ENCODE data around the gene SMG5. TPM values are rescaled to one million over a fixed set of nuclear protein-coding genes. Genes with fewer than 3 reads are reported as not detected.

The SMG5 gene
- total RNA-seq, 1 donor from 2014 or later, result 73.1 TPM

DNA sequence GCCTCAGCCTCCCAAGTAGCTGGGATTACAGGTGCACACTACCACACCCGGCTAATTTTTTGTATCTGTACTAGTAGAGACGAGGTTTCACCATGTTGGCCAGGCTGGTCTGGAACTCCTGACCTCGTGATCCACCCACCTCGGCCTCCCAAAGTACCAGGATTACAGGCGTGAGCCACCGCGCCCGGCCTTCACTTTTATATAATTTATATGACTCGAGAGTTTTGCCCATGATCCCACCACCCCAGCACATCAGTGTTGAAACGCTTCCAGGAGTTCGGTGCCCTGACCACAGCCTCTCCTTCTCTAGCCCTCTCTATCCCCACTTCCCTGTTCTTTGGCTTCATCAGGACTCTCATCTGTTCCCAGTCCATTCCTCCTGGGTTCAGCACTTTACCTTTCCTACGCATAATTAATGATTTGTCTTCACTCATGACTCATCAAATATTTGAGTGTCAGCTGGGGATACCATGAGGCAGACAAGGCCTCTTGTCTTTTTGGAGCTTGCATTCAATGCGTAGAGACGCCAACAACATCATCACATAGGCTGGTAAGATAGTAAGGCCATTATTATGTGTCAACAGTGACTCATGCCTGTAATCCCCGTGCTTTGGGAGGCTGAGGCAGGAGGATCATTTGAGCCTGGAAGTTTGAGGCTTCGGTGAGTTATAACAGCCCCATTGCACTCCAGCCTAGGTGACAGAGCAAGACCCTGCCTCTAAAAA, 68.4 kb downstream of the SMG5 start:
- intact Hi-C loops (cut with micrococcal nuclease), result no loop called here

DNA sequence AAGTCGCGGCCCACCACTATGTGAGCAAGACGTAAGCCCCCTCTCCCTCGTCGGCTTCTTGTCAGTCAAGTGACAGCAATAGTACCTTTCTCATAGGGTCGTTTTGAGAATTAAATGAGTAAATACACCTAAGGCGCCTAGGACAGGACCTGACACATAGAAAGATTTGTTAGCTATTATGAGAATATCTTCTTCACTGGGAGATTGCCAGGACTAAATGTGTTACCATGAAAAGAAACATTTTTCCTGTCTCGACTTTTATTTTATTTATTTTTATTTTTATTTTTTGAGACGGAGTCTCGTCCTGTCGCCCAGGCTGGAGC, 69.0 kb downstream of the SMG5 start:
- intact Hi-C loops (cut with micrococcal nuclease), result no loop called here

DNA sequence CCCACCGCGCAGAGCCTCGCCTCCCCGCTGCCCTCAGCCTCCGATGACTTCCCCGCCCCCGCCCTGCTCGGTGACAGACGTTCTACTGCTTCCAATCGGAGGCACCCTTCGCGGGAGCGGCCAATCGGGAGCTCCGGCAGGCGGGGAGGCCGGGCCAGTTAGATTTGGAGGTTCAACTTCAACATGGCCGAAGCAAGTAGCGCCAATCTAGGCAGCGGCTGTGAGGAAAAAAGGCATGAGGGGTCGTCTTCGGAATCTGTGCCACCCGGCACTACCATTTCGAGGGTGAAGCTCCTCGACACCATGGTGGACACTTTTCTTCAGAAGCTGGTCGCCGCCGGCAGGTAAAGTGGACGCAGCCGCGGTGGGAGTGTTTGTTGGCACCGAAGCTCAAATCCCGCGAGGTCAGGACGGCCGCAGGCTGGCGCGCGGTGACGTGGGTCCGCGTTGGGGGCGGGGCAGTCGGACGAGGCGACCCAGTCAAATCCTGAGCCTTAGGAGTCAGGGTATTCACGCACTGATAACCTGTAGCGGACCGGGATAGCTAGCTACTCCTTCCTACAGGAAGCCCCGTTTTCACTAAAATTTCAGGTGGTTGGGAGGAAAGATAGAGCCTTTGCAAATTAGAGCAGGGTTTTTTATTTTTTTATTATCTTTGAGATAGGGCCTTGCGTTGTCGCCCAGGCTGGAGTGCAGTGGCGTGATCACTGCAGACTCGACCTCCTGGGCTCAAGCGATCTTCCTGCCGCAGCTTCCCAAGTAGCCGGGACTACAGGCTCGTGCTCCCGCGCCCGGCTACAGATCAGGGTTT, 69.6 kb downstream of the SMG5 start, which contains the start of gene PMF1:
TSS of gene PMF1 (plus strand) at position 175 of the 811 bp plus-strand sequence. CDS start at position 184, 9 bp downstream.
- intact Hi-C loops (cut with micrococcal nuclease), result loop anchor here (1.0 kb wide), 2 partner anchors 20 to 69 kb away; partner anchors contain the start of gene SMG5

DNA sequence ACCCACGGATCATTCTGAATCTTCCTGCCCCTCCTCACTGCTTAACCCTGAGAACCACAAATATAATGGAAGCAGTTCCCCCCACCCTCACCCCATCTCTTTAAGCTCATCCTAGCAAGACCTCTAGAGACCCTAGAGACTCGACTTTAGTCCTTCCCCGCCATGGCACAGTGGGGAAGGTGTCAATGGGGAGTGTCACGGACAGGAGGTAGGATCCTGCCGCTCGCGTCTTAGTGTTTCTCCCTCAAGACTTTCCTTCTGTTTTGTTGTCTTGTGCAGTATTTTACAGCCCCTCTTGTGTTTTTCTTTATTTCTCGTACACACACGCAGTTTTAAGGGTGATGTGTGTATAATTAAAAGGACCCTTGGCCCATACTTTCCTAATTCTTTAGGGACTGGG, 70.5 kb downstream of the SMG5 start:
- intact Hi-C loops (cut with micrococcal nuclease), result loop anchor here (1.0 kb wide), 2 partner anchors 19 to 70 kb away; partner anchors contain the start of gene SMG5

DNA sequence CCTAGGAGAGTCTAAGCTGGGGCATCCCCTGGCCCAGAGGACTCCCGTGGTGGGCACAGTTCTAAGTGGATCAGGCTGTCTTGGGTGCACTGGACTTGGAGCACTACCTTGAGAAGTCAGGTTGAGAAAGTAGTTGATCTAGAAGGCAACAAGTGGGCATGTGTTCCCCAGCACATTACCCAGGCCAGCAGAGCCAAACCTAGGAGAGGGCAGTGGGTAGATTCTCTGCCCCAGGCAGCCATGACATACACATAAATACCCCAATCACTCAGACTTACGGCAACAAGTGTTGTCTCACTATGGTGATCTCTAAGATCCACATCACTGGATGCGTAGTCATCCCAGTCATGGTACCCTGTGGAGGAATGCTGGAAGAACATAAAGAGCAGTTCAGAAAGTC, 71.4 kb downstream of the SMG5 start:
- intact Hi-C loops (cut with micrococcal nuclease), result no loop called here

DNA sequence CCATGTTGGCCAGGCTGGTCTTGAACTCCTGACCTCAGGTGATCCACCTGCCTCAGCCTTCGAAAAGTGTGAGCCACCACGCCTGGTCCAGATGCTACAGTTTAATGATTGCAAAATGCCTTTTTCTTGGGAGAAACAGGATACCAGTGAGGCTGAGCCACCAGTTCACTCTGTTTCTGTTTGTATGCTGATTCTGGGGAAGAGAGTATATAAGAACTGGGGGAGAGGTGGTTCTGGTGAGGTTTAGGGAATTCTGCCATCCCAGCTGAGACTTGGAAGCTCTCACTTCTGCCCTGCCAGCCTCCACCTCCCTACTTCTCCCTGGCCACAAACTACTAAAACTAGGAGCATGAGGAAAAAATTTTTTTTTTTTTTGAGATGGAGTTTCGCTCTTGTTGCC, 77.9 kb downstream of the SMG5 start:
- intact Hi-C loops (cut with micrococcal nuclease), result no loop called here

DNA sequence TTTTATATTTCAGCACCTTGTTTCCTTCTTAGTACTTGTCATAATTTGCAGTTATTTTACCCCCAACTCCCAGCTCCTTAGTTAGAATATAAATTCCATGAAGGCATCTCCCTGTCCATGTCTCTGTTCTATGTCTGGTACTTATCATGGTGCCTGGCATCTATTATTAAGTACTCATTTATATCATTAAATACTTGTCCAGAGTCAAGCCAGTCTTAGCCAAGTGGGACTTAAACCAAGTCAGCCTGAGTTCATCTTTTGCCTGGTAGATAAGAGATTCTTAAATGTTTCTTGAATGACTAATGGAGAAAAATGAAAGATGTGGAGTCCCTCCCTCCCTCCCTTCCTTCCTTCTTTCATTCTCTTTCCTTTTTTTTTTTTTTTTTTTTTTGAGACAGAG, 79.3 kb downstream of the SMG5 start:
- intact Hi-C loops (cut with micrococcal nuclease), result no loop called here

DNA sequence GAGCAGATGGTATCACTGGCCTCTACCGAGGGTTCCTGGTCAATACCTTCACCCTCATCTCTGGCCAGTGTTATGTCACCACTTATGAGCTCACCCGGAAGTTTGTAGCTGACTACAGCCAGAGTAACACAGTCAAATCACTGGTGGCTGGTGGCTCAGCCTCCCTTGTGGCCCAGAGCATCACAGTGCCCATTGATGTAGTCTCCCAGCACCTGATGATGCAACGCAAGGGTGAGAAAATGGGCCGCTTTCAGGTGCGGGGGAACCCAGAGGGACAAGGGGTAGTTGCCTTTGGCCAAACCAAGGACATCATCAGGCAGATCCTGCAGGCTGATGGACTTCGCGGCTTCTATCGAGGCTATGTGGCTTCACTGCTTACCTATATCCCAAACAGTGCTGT, 82.6 kb downstream of the SMG5 start:
- intact Hi-C loops (cut with micrococcal nuclease), result no loop called here

Other genes starting within 250 kb of the SMG5 start
- 36.8 and 37.2 TPM in 2 replicates for gene UBQLN4, start 229.0 kb downstream of the SMG5 start, total RNA-seq
- 69.4 and 71.6 TPM in 2 replicates for gene LAMTOR2, start 228.0 kb downstream of the SMG5 start, total RNA-seq
- gene RAB25, start 221.7 kb downstream of the SMG5 start, total RNA-seq, result not detected in 2 replicates
- 0.20 and 0.50 TPM in 2 replicates for gene MEX3A, start 200.4 kb downstream of the SMG5 start, total RNA-seq
- 98.8 and 104 TPM in 2 replicates for gene LMNA, start 168.1 kb downstream of the SMG5 start, total RNA-seq
- 10.5 and 12.4 TPM in 2 replicates for gene SEMA4A, start 129.2 kb downstream of the SMG5 start, total RNA-seq
- gene SLC25A44, start 88.7 kb downstream of the SMG5 start, total RNA-seq, result 32.2 and 34.3 TPM in 2 replicates
- gene PMF1, start 69.8 kb downstream of the SMG5 start, total RNA-seq, result 84.0 and 84.1 TPM in 2 replicates
- 2.0 and 2.9 TPM in 2 replicates for gene BGLAP, start 40.6 kb downstream of the SMG5 start, total RNA-seq
- gene PAQR6, start 34.8 kb downstream of the SMG5 start, total RNA-seq, result 8.0 and 8.6 TPM in 2 replicates
- 9.4 TPM in 2 replicates for gene TMEM79, start 1.5 kb upstream of the SMG5 start, total RNA-seq
- 28.9 and 31.3 TPM in 2 replicates for gene GLMP, start 12.9 kb upstream of the SMG5 start, total RNA-seq
- 0.30 and 0.34 TPM in 2 replicates for gene VHLL, start 16.5 kb upstream of the SMG5 start, total RNA-seq
- 307 and 319 TPM in 2 replicates for gene CCT3, start 55.5 kb upstream of the SMG5 start, total RNA-seq
- gene TSACC, start 55.7 kb upstream of the SMG5 start, total RNA-seq, result 0.50 TPM in 1 of 2 replicates, not detected in the other
- not detected in 2 replicates for gene RHBG, start 86.4 kb upstream of the SMG5 start, total RNA-seq
- gene MEF2D, start 217.9 kb upstream of the SMG5 start, total RNA-seq, result 29.7 and 34.2 TPM in 2 replicates

Data from T-helper 2 cell treated with Interferon-gamma antibody and Interleukin-4, amounts not matched to agents 100 ng/mL and 5 ng/mL, for 36 hours (primary cell).